ENCODE measurements around the gene ERCC1.
"Not testable (repeated sequence)": the region's sequence is repeated elsewhere in the genome, so short reads cannot be mapped to it uniquely, and the experiment has no call there.

ERCC1 gene

DNA sequence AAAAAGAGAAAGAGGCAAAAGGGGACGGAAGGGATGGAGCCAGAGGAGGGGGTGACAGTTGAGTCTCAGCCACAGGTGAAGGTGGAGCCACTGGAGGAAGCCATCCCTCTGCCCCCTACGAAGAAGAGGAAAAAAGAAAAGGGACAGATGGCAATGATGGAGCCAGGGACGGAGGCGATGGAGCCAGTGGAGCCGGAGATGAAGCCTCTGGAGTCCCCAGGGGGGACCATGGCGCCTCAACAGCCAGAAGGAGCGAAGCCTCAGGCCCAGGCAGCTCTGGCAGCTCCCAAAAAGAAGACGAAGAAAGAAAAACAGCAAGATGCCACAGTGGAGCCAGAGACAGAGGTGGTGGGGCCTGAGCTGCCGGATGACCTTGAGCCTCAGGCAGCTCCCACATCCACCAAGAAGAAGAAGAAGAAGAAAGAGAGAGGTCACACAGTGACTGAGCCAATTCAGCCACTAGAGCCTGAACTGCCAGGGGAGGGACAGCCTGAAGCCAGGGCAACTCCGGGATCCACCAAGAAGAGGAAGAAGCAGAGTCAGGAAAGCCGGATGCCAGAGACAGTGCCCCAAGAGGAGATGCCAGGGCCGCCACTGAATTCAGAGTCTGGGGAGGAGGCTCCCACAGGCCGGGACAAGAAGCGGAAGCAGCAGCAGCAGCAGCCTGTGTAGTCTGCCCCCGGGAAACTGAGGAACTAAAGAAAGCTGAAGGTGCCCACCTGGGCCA is 14.7 kb downstream of the ERCC1 start:
- TF ChIP-seq, protein P1, sequence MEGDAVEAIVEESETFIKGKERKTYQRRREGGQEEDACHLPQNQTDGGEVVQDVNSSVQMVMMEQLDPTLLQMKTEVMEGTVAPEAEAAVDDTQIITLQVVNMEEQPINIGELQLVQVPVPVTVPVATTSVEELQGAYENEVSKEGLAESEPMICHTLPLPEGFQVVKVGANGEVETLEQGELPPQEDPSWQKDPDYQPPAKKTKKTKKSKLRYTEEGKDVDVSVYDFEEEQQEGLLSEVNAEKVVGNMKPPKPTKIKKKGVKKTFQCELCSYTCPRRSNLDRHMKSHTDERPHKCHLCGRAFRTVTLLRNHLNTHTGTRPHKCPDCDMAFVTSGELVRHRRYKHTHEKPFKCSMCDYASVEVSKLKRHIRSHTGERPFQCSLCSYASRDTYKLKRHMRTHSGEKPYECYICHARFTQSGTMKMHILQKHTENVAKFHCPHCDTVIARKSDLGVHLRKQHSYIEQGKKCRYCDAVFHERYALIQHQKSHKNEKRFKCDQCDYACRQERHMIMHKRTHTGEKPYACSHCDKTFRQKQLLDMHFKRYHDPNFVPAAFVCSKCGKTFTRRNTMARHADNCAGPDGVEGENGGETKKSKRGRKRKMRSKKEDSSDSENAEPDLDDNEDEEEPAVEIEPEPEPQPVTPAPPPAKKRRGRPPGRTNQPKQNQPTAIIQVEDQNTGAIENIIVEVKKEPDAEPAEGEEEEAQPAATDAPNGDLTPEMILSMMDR (IDR thresholded peaks at IDR 0.05; ENCODE audit: low read length, missing control alignments) = no peak
- H3K4me3 ChIP-seq (replicated peaks; ENCODE audit: low read depth, low read length) = no peak overlapping the region
- no peak for DNase-seq (ENCODE audit: low read depth)

- H3K4me3 ChIP-seq (replicated peaks; ENCODE audit: low read depth, low read length) = no peak overlapping the region
- TF ChIP-seq, protein P1 (IDR thresholded peaks at IDR 0.05; ENCODE audit: low read length, missing control alignments) = no peak
- no peak for DNase-seq (ENCODE audit: low read depth)
Measured at GRCh38 chr19:45408121-45408520, 15.6 kb downstream of the ERCC1 start.

DNA sequence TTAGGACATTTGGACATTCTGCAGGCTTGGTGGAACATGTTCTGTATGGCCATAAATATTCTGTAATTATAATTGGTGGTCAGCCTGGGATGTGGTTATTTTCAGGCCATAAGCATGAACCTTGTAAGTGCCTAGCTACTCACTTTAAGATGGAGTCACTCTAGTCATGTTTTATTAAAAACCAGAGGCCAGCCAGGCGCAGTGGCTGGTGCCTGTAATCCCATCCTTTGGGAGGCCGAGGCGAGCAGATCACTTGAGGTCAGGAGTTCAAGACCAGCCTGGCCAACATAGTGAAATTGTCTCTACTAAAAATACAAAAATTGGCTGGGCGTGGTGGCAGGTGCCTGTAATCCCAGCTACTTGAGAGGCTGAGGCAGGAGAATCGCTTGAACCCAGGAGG is 16.1 kb downstream of the ERCC1 start:
- peak overlapping the region; percentile 76 for H3K4me3 ChIP-seq (replicated peaks; ENCODE audit: low read depth, low read length)
- DNase-seq (ENCODE audit: low read depth) = not testable (repeated sequence)

DNA sequence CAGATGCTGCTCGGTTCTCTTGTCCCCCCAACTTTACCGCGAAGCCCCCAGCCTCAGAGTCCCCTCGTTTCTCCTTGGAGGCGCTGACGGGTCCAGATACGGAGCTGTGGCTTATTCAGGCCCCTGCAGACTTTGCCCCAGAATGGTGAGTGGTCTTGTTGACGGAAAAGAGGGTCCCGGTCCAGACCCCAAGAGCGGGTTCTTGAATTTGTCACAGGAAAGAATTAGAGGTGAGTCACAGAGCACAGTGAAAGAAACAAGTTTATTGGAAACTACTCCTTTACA is 16.7 kb downstream of the ERCC1 start:
- peak overlapping the region; percentile 76 for H3K4me3 ChIP-seq (replicated peaks; ENCODE audit: low read depth, low read length)
- DNase-seq (ENCODE audit: low read depth) = no peak
- TF ChIP-seq, protein P1 (IDR thresholded peaks at IDR 0.05; ENCODE audit: low read length, missing control alignments) = no peak

- DNase-seq (ENCODE audit: low read depth) = peak; percentile 80
- H3K4me3 ChIP-seq (replicated peaks; ENCODE audit: low read depth, low read length) = peak within 1 kb of the TSS; percentile 76
- TF ChIP-seq, protein P1 (IDR thresholded peaks at IDR 0.05; ENCODE audit: low read length, missing control alignments) = no peak
Measured at GRCh38 chr19:45406226-45407090, 17.3 kb downstream of the ERCC1 start, which contains the start of gene POLR1G. Gene POLR1G (plus strand): TSS chr19:45406644. CDS start chr19:45406697, 53 bp downstream.

DNA sequence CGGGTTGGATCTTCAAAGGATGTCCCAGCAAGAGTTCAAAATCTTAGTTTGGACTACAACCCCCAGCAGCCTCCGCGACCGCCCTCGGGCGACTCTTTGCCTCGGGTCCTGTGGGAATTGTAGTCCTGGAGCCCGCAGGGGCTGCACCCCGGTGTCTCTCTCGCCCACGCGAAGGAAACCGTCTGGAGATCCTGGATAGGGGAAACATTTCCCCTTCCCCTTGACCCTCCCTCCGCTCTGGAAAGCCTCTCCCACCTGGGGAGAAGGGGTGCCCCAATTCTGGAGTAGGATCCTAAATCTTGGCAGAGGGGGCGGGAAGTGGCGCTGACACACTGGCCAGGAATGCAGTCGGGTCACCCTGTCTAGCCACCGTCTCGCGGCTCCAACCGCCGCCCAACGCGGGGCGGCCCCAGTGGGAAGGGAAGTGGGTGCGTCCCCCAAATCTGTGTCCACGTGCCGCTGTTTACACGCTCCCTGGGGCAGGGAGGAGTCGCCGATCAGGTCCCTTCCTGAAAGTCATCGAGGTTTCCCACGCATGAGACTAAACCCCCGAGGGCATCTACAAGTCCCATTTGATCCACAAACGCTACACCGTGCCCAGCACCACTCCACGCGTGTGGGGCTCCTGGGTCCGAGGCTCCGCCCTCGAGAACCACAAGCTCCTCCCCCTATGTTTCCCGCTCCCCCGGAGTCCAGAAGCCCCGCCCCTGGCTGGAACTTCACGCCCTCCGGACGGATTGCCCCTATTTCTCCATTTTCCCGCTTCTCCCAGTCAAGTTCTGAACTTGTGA is 18.1 kb downstream of the ERCC1 start:
- TF ChIP-seq, protein P1 (IDR thresholded peaks at IDR 0.05; ENCODE audit: low read length, missing control alignments) = no peak
- H3K4me3 ChIP-seq (replicated peaks; ENCODE audit: low read depth, low read length) = peak overlapping the region; percentile 76
- peak; percentile 92 for DNase-seq (ENCODE audit: low read depth)

Measured in fibroblast of pulmonary artery (primary cell).